ENCODE measurements around the gene RPS6KL1. TPM values are rescaled to one million over a fixed set of nuclear protein-coding genes. Genes with fewer than 3 reads are reported as not detected.

Gene RPS6KL1
- 1.6 and 1.8 TPM in 2 replicates for total RNA-seq

GRCh38 chr14:74922752-74923401, at the start of gene RPS6KL1:
Gene RPS6KL1, minus strand, starts transcription at chr14:74923260. Its CDS starts 1,719 bp downstream, at chr14:74921541.

GRCh38 chr14:74955229-74956026, 32.4 kb upstream of the RPS6KL1 start, which contains the start of gene PGF:
Gene PGF, minus strand, starts transcription at chr14:74955597. Its CDS starts 355 bp downstream, at chr14:74955242.

GRCh38 chr14:74881431-74882102, 41.5 kb downstream of the RPS6KL1 start, which contains the start of gene DLST:
Gene DLST, plus strand, starts transcription at chr14:74881916. Its CDS starts 38 bp downstream, at chr14:74881954.

GRCh38 chr14:74875941-74876913, 46.8 kb downstream of the RPS6KL1 start, which contains the start of gene PROX2:
Gene PROX2, minus strand, starts transcription at chr14:74876145. Its CDS starts 12,311 bp downstream, at chr14:74863834.

Other genes starting within 250 kb of the RPS6KL1 start
- 24.4 and 24.8 TPM in 2 replicates for gene AREL1, start 210.2 kb downstream of the RPS6KL1 start, total RNA-seq
- 28.8 and 34.9 TPM in 2 replicates for gene FCF1, start 210.1 kb downstream of the RPS6KL1 start, total RNA-seq
- 16.8 and 21.9 TPM in 2 replicates for gene YLPM1, start 159.9 kb downstream of the RPS6KL1 start, total RNA-seq
- gene PROX2, start 47.1 kb downstream of the RPS6KL1 start, total RNA-seq: not detected in 2 replicates
- 46.6 and 60.2 TPM in 2 replicates for gene DLST, start 41.3 kb downstream of the RPS6KL1 start, total RNA-seq
- gene PGF, start 32.3 kb upstream of the RPS6KL1 start, total RNA-seq: 51.8 and 57.1 TPM in 2 replicates
- 53.2 and 63.2 TPM in 2 replicates for gene EIF2B2, start 79.7 kb upstream of the RPS6KL1 start, total RNA-seq
- 8.3 and 8.4 TPM in 2 replicates for gene MLH3, start 128.2 kb upstream of the RPS6KL1 start, total RNA-seq
- 12.8 and 14.0 TPM in 2 replicates for gene ACYP1, start 140.8 kb upstream of the RPS6KL1 start, total RNA-seq
- 0.56 and 4.4 TPM in 2 replicates for gene ZC2HC1C, start 146.4 kb upstream of the RPS6KL1 start, total RNA-seq
- 12.8 and 14.5 TPM in 2 replicates for gene NEK9, start 203.8 kb upstream of the RPS6KL1 start, total RNA-seq